ENCODE results near the gene SUMO4. TPM values are rescaled to one million over a fixed set of nuclear protein-coding genes. Genes with fewer than 3 reads are reported as not detected.

The SUMO4 gene
- total and polyA plus RNA-seq, 9 of the 15 experiments (the other 6 are each of a cell fraction or from before 2014, with no cell fraction given) = 0.20 to 1.9 (median 0.50) TPM; not detected in 2

- Histone ChIP-seq H3K9me3 (replicated peaks; ENCODE audit: control insufficient read depth, insufficient read depth, low read depth, low read length) (no peaks in the 10 kb centered on the region), H3K9ac (ENCODE audit: insufficient read depth in 1 of 2, low read depth in 2 of 2, low read length in 2 of 2) (no peak overlapping the region), H2AFZ (ENCODE audit: low read depth, low read length) (no peak overlapping the region), H3K27me3 (ENCODE audit: control insufficient read depth in 2 of 2, insufficient read depth in 2 of 2, low read length in 2 of 2) (no peaks in the 10 kb centered on the region), H3K27ac (ENCODE audit: extremely low read depth, low read depth, low read length) (no peak overlapping the region), H3K9me1 (ENCODE audit: control insufficient read depth, insufficient read depth, low read length) (no peaks in the 10 kb centered on the region), H3K36me3 (ENCODE audit: control insufficient read depth, insufficient read depth, low read length) (peaks cover 31% of the 10 kb centered on the region), H3K4me1 (replicated peaks in 1 of 2; ENCODE audit: control insufficient read depth in 2 of 2, insufficient read depth in 2 of 2, low read length in 2 of 2) (no peaks in the 10 kb centered on the region), H3K4me2 (ENCODE audit: insufficient read depth, low read length) (no peak overlapping the region), H4K20me1 (replicated peaks; ENCODE audit: control insufficient read depth, insufficient read depth, low read length) (no peaks in the 10 kb centered on the region), H3K4me3 (no peak overlapping the region), H3K79me2 (ENCODE audit: control insufficient read depth, insufficient read depth, low read length) (no peaks in the 10 kb centered on the region)
- ATAC-seq = no peak
- intact Hi-C loops (cut with micrococcal nuclease) = no loop called here
- no peak for TF ChIP-seq ETV5 (CRISPR knock-in tag; IDR thresholded peaks at IDR 0.05; ENCODE audit: low read depth)
- FAIRE-seq = no peak
- no TSS peak for BruUV-seq (replicated peaks)
- in situ Hi-C loops (cut with MboI) = no loop called here
- ChIA-PET POLR2A (no interaction called here), CTCF (ENCODE audit: low intra/inter-chr PET ratio) (no interaction called here)
- DNase-seq (ENCODE audit: extremely low read depth in 1 of 4, low spot score in 3 of 4) = no peak
These were observed 19.5 kb upstream of the SUMO4 start for GRCh38 chr6:149380523-149380922.

DNA sequence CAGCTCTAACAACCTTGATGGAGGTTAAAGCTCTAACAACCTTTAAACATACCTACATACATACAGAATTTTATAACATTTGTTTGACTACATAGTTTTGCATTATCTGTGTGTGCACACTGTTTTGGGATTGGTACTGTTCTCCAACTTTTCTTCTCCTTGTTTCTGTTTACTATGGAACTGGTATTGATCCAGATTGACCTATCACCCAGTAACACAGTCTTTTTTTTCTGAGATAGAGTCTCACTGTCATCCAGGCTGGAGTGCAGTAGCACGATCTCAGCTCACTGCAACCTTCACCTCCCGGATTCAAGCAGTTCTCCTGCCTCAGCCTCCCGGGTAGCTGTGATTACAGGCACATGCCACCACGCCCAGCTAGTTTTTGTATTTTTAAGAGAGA is 16.7 kb upstream of the SUMO4 start:
- BruUV-seq (replicated peaks) = no TSS peak
- H3K4me2 ChIP-seq (ENCODE audit: insufficient read depth, low read length) = no peak overlapping the region
- H3K79me2 ChIP-seq (ENCODE audit: control insufficient read depth, insufficient read depth, low read length) = no peaks in the 10 kb centered on the region
- POLR2A ChIA-PET = interaction anchor here (0.6 to 1.1 kb wide), 3 partner anchors 18 to 163 kb away, joined by 3 read pairs; no protein-coding TSS in a partner anchor
- H3K36me3 ChIP-seq (ENCODE audit: control insufficient read depth, insufficient read depth, low read length) = peaks cover 24% of the 10 kb centered on the region
- CTCF ChIA-PET (ENCODE audit: low intra/inter-chr PET ratio) = no interaction called here
- no peak overlapping the region for H3K27ac ChIP-seq (ENCODE audit: extremely low read depth, low read depth, low read length)
- H3K27me3 ChIP-seq (ENCODE audit: control insufficient read depth in 2 of 2, insufficient read depth in 2 of 2, low read length in 2 of 2) = no peaks in the 10 kb centered on the region
- 80% methylated on average over 4 of the region's 4 CpGs for WGBS (ENCODE audit: insufficient coverage, low coverage, missing lambda C conversion rate)
- intact Hi-C loops (cut with micrococcal nuclease) = no loop called here
- no peaks in the 10 kb centered on the region for H3K4me1 ChIP-seq (replicated peaks in 1 of 2; ENCODE audit: control insufficient read depth in 2 of 2, insufficient read depth in 2 of 2, low read length in 2 of 2)
- H4K20me1 ChIP-seq (replicated peaks; ENCODE audit: control insufficient read depth, insufficient read depth, low read length) = no peaks in the 10 kb centered on the region
- no peaks in the 10 kb centered on the region for H3K9me3 ChIP-seq (replicated peaks; ENCODE audit: control insufficient read depth, insufficient read depth, low read depth, low read length)
- FAIRE-seq (no peak), DNase-seq (ENCODE audit: extremely low read depth in 1 of 4, low spot score in 3 of 4) (no peak), ATAC-seq (no peak)
- no peaks in the 10 kb centered on the region for H3K9me1 ChIP-seq (ENCODE audit: control insufficient read depth, insufficient read depth, low read length)
- no peak overlapping the region for H3K9ac ChIP-seq (ENCODE audit: insufficient read depth in 1 of 2, low read depth in 2 of 2, low read length in 2 of 2)
- in situ Hi-C loops (cut with MboI) = no loop called here
- no peak overlapping the region for H3K4me3 ChIP-seq
- H2AFZ ChIP-seq (ENCODE audit: low read depth, low read length) = no peak overlapping the region
- TF ChIP-seq, protein P1, sequence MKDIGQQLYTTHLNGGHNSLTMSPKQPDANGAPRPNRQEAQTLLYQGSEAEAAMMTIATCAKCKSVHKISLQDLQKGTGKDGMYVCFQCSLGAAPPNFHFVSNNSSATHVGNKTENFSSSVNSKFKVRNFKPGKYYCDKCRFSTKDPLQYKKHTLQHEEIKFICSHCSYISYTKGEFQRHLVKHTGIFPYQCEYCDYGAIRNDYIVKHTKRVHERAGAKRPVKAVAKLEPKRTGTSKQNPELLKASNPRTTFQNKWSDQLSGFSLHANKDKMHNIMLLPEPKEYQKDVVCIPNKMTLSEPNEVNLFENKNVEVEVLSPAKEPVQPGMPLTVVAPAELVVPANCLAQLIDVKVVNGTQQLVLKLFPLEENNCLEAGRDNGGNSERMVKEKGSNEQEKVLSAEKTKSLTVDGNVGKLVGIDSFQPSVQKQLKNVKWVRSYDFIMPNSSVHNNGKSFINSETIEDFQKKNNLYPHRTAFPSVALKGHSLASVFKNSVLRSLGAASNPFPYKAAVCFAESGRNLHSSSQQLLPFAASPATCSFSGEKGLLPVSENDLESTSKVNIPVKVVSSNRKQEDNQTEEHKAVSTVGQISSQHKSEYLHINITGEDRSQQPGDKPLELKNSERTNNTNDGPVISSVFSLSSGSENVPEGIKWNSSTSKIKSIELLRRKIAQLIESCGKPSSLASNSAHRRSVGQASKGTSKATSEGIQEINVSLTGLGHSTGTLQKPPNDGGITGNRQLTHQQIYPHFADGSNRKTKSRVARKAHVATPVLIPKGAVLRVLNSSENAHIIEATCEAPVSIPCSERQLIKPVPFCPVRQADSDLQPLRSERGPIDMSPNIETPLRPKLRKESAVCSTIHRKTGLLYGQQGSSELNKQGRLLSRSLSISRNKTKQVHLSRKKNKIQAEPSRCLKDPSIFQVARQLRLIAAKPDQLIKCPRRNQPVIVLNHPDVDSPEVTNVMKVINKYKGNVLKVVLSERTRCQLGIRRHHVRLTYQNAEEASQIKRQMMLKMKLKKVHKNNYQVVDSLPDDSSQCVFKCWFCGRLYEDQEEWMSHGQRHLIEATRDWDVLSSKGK (CRISPR knock-in tag; IDR thresholded peaks at IDR 0.05) = no peak
- no peak for TF ChIP-seq ZBTB7A (IDR thresholded peaks at IDR 0.05; ENCODE audit: borderline replicate concordance, control insufficient read depth, low read depth, low read length)
- TF ChIP-seq CAMTA2 (CRISPR knock-in tag; conservative IDR thresholded peaks at IDR 0.05) = no peak
- TF ChIP-seq, protein P2, sequence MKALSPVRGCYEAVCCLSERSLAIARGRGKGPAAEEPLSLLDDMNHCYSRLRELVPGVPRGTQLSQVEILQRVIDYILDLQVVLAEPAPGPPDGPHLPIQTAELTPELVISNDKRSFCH (CRISPR knock-in tag; IDR thresholded peaks at IDR 0.05) = no peak
- TF ChIP-seq, protein P2 (tag; IDR thresholded peaks at IDR 0.05) = no peak
- TF ChIP-seq, protein P3, sequence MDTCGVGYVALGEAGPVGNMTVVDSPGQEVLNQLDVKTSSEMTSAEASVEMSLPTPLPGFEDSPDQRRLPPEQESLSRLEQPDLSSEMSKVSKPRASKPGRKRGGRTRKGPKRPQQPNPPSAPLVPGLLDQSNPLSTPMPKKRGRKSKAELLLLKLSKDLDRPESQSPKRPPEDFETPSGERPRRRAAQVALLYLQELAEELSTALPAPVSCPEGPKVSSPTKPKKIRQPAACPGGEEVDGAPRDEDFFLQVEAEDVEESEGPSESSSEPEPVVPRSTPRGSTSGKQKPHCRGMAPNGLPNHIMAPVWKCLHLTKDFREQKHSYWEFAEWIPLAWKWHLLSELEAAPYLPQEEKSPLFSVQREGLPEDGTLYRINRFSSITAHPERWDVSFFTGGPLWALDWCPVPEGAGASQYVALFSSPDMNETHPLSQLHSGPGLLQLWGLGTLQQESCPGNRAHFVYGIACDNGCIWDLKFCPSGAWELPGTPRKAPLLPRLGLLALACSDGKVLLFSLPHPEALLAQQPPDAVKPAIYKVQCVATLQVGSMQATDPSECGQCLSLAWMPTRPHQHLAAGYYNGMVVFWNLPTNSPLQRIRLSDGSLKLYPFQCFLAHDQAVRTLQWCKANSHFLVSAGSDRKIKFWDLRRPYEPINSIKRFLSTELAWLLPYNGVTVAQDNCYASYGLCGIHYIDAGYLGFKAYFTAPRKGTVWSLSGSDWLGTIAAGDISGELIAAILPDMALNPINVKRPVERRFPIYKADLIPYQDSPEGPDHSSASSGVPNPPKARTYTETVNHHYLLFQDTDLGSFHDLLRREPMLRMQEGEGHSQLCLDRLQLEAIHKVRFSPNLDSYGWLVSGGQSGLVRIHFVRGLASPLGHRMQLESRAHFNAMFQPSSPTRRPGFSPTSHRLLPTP (IDR thresholded peaks at IDR 0.05; ENCODE audit: borderline replicate concordance, extremely low read depth, insufficient read length) = no peak
- no peak for TF ChIP-seq SMARCE1 (IDR thresholded peaks at IDR 0.05)
- no peak for TF ChIP-seq NCOR1 (IDR thresholded peaks at IDR 0.05)
- no peak for TF ChIP-seq FOXK1 (CRISPR knock-in tag; IDR thresholded peaks at IDR 0.05; ENCODE audit: borderline replicate concordance)

Measured in K562 (cell line).